NCI-H2227 treated with DMSO at 0.1 percent for 48 hours (cell line): ENCODE measurements around the gene TEX44.

Experiments used
- DNase-seq: peaks from one replicate; lab custom pipeline; 2025; lab: John Stamatoyannopoulos, UW

The TEX44 gene

GRCh38 chr2:231633241-231633976, 40.7 kb downstream of the TEX44 start:
- DNase-seq = no peak

GRCh38 chr2:231634412-231634811, 41.7 kb downstream of the TEX44 start:
- no peak for DNase-seq

DNA sequence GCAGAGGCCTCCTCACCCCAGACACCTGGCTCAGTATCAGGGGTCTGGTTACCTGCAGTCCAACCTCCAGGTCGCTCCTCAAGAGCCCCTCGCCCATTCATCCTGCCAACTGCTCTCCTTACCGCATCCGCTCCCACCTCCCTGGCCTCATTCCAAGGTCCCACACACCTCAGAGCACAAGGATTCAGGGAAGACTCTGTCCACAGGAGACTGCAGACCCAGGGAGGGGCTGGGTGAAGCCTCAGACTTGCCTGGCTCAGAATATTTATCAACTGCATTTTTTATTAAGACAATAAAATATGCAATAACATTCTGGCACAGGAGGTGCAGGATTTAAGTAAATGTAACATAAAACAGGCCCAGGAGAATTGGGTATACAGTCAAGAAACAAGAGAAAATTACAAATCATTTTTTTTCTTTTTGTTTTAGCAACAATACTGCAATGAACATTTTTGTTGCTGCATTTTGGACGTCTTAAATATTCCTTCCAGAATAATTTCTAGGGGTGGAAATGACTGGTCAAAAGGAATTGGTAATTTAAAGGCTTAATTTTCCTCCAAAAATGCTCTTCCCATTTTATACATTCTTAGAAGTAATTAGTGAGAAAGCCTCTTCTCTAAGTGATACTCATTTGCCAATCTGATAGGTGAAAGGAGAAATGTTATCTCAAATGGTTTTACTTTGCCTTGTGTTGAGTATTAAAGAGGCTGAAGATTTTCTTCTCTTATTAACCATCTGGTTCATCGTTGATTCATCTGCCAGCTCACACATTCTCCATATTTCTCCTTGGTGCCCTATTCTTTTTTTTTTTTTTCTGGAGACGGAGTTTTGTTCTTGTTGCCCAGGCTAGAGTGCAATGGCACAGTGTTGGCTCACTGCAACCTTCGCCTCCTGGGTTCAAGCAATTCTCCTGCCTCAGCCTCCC, 42.5 kb downstream of the TEX44 start:
- DNase-seq = no peak

DNA sequence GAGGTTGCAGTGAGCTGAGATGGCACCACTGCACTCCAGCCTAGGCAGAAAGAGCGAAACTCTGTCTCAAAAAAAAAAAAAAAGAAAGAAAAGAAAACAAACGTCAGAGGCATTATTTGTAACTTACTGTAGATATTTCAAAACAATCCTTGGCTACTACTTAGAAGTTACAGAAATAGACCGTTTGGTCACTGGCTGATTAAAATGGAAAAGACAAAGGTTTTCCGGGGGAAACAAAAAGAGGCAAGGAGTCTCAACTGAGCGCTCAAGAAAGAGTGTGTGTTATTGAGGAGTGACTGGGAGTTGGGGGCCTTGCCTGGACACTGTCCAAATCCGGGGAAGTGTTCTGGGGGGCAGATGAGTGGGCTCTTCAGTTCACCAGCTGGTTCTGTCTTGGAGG, 47.6 kb downstream of the TEX44 start:
- no peak for DNase-seq

DNA sequence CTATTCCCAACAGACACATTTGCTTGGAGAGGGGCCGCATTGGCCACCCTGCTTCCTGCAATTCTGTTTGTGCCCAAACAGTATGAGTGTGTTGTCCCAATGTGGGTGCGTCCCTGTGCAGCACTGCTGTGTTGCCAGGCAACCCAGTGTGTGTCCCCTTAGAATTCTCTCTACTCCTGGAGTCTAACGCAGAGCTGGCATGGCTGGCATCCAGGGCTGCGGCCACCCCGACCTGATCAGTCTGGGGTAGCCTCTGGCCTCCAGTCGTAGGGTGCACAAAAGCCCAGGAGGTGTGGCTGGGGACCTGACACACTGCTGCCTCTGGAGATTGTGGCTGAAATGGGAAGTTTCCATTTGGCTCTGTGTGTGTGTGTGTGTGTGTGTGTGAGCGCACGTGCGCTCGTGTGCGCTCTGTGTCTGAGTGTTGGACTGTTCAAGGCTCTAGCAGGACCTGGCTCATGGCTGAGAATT, 48.0 kb downstream of the TEX44 start:
- DNase-seq = no peak

DNA sequence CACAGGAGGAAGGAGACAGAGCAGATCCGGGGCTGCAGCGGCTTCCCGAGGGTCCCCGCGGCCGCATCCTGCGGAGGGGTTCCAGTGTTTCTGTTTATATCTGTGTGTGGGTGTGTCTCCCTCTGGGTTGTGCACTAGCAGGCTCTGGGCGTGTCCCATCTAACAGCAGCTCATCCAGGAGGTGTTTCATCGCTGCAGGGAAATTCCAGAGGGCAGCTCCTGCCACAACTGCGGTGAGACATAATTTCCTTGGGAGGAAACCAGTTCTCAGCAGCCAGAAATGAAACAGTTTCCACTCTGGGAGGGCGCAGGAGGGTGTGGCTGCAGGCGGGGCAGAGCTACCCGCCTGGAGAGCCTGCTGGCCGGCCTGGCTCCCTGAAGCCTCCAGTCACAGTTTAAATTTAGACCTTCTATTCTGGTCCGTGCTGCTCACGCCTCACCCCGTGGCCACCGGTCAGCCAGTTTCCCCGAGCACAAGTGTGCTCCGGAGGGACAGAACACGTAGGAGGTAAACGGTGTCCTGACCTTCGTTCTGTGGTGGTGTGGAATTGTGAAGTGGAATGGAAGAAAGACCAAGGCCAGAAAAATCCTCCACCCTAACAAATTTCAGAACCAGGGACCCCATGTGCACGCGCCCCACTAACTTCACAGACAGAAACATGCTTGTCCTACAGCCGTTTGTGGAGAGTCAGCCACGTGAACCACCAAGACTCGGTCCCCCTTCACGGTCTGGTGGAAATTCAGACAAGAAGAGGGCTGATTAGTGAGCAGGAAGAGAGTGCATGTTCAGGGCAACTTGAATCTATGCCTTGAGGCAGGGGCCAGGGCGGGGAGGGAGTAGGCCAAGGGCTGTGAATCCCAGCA, 50.2 kb downstream of the TEX44 start:
- peak; percentile 84 for DNase-seq

DNA sequence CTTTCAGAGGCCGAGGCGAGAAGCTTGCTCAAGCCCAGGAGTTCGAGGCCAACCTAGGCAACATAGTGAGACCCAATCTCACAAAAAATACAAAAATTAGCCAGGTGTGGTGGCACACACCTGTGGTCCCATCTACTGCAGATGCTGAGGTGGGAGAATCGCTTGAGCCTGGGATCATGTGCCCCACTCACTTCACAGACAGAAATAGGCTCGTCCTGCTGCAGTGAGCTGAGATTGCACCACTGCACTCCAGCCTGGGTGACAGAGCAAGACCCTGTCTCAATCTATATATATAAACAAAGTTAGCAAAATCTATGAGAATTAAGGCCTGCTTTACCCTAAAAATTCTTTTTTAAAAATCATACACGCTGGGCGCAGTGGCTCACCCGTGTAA, 50.8 kb downstream of the TEX44 start:
- no peak for DNase-seq
